ENCODE measurements around the gene TLK2.
"Not testable (repeated sequence)": the region's sequence is repeated elsewhere in the genome, so short reads cannot be mapped to it uniquely, and the experiment has no call there.

TLK2 gene

DNA sequence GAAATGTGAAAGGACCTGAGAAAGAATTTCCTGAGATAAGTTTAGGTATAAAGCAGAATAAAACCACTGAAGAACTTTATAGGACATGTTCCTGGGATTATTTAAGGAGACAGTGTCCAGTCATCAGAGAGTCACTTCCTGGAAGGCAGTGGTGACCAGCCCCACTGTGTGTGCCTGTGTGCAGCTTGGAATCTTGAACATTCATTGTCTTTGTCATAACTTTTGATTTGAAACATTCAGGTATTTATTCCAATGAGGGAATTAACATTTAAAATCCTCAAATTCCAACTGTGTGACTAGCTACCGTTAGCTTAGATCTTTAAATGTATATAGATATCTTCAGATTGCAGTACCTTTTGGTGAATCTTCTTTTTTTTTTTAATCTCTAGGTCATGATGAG, 87.2 kb downstream of the TLK2 start:
- DNase-seq: no peak

DNA sequence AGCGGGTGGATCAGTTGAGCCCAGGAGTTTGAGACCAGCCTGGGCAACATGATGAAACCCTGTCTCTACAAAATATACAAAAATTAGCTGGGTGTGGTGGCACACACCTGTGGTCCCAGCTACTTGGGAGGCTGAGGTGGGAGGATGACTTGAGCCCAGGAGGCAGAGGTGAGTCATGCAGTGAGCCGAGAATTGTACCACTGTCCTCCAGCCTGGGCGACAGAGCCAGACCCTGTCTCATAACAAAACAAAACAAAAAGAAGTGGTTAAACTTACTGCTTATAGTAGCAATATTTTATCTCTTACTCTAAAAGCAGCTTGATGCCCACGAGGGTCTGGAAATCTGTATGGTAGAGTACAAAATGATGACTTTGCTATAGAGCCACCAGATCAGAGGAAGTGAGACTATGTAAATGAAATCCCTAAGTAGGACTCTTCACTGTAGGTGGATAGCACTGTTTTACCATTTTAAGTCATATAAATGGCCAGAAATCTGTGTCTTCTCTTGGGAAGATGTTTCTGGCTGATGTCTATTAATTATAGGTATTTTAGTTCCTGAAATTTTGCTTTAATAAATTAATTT, 88.5 kb downstream of the TLK2 start:
- DNase-seq: no peak

DNA sequence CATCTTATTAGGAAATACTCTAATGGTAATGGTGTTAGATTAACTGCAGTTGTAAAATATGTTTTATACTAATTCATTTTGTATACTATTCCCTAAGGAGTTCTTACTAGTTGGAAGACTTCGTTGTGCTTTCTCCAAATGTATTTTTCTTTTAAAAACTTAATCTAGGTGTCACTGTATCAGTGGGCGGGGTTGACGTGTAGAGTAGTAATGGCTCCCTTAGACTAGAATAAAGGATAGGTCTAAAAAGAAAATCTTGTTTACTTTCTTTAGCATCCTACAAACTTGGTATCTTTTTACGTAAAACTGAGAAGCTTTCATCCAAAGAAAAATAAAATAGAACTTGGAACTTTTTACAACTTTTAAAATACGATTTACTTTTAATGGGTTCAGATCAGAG, 93.9 kb downstream of the TLK2 start:
- no peak for DNase-seq

DNA sequence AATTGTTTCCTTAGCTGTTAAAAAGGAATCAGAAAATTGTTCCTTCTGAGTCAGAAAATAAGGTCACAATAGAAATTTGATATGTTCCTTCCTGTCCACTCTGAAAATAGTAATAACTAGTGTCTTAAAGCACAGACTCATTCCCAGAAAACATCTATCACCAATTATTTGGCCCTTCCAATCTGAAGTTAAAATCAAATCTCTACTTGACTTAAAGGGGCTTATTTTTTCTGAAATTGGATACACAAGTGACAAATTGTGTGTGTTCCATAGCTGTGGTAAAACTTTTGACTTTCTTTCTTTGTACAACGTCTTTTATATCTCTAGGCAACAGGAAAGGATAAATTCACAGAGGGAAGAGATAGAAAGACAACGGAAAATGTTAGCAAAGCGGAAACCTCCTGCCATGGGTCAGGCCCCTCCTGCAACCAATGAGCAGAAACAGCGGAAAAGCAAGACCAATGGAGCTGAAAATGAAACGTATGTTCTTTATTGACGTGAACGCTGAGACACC, 94.3 kb downstream of the TLK2 start:
- DNase-seq: no peak

DNA sequence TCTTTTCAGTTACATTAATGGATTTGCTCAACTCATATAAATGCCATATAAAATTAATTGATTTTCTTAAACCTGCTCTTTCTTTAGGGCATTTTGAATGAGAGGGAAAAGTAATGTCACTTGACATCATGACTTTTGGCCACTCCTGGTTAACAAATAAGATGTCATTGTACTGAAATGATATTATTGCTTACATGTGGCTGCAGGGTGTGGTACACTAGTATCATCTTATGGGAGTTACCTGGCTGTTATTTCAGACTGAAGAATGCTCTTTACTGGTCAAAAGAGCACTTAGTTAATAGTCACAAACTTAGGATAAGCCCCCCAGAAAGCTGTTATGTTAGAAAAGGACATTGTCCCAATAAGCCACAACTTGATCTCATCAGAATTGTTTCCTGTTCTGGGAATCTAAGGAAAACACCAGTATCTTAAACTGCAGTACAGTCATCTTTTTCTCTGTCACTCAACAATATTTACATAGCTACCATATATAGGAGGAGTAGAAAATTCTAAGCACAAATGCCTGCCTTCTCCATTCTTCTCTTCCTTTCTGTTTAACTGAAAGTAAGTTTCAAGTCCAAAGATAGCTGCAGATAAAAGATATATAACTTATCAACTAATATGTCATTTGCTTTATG, 95.0 kb downstream of the TLK2 start:
- DNase-seq: no peak

DNA sequence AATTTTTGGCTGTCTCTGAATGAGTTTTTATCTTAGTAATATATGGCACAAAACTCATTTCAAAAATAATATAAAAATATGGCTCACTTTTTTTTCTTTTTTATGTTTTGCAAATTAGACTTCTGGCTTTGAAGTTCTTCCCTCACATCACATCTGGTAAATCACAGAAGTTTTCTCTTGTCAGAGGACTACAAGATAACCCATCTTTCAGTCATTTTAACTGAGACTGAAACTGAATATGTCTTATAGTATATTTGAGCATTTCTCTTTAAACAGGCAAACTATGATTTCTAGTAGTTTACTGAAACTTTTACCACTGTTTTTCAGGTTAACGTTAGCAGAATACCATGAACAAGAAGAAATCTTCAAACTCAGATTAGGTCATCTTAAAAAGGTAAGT, 97.8 kb downstream of the TLK2 start:
- no peak for DNase-seq

DNA sequence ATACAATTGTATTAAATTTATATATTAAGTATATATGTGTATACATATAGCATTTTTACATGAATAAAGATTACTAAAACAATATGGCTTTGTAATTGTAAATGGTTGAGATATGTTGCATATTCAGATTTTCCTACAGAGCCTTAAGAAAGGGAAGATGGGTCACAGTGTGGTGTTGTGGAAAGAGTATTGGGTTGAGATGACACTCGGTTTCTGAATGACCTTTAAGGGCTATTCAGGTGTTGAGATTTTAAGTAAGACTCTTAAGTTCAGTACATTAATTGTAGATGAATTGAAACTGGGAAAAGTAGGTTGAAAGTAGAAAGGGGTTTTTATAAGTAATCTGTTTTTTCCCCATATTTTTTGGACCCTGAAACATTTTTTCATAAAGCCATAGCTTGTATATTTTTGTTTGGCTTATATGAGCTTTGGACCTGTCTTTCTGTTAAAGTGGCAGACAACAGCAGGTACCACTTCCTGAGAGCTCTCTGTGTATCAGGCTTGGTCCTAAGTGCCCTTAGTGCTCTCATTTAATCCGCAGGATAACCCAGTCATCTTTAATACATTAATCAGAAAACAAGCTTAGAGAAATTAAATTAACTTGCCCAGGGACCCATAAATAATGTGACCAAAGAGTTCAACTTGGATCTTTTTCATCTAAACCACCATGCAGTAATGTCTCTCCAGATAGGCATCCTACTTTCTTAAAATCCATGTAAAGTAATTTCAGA, 100.3 kb downstream of the TLK2 start:
- DNase-seq: no peak

DNA sequence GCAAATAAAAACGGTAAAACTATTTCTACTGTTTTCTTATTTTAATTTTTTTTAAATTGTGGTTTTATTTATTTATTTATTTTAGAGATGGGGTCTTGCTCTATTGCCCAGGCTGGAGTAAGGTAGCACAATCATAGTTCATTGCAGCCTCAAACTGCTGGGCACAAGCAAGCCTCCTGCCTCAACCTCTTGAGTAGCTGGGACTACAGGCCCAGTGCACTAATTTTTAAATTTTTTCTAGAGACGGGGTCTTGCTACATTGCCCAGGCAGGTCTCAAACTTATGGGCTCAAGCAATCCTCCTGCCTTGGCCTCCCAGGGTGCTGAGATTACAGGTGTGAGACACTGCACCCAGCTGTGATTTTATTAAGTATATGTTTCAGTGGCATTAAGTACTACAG, 102.3 kb downstream of the TLK2 start:
- no peak for DNase-seq

DNA sequence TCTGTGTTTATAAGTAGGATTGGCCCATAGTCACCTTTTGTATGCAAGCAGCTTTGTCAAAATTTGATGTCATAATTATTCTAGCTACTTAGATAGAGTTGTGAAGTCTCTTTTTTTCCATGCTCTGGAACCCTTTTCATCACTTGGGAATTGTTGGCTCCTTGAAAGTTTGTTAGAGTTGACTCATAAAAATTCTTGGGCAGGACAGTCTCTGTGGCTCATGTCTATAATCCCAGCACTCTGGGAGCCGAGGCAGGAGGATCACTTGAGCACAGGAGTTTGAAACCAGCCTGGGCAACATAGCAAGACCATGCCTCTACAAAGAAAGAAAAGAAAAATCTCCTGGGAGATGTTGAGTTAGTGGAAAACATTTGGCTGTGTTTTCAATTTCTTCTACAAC, 103.1 kb downstream of the TLK2 start:
- DNase-seq: no peak

DNA sequence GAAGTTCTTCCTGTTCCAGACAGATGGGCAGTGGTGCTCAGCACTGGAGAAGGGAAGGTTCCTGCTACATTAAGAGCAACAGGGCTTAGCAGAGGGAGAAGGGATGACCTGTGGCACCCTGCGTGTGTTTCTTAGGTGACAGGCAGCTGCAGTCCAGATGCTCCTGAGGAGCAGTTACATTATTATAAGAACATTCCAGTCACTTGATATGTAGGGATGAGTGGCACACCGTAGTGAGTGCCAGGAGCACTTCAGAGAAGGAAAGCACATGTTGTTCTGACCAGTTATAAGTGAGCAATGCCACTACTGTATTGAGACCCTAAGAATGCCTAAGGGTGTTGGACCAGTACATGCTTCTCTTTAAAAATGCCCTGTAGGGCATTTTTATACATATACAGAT, 108.9 kb downstream of the TLK2 start:
- DNase-seq: no peak

DNA sequence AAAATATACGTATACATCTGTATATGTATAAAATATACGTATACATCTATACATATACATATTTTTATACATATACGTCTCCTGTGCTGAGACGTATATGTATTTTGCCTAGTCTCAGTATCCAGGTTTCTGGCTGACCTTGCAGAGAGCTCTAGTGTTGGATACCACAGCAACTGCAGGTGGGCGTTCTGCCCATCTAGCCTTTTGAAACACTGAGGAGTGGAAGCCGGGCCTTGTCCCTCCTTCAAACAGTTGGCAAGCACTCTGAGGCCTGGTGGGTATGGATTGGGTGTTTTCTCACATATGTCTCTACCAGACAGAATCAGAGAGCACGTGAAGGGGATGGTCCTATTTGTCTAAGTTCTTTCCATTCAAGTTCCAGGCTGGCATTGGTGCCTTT, 109.5 kb downstream of the TLK2 start:
- no peak for DNase-seq

DNA sequence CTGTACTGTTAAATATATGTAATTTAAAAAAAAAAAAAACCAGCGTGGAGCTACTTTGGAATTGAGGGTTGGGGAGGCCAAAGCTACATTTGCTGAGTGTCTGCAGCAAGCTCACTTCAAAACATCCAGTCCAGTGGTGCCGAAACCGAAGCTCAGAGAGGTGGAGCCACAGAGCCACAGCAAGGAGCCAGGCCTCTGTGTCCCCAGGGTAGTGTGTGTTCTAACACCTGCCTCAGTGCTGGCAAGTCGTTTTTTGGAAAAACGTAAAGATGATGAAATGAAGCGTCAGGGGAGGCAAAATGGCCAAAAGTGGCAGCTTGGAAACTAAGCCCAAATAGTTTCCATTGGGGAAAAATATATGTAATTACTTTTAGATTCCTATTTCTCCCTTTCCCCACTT, 112.7 kb downstream of the TLK2 start:
- DNase-seq: no peak

DNA sequence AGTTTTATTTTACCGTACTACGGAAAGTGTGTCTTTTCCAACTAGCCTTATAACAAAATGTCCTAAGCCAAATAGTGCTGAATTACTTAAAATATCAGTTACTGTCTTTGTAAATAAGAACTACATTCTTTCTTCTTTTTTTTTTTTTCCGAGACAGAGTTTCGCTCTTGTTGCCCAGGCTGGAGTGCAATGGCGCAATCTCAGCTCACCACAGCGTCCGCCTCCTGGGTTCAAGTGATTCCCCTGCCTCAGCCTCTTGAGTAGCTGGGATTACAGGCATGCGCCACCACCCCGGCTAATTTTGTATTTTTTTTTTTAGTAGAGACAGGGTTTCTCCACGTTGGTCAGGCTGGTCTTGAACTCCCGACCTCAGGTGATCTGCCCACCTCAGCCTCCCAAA, 113.2 kb downstream of the TLK2 start:
- not testable (repeated sequence) for DNase-seq

DNA sequence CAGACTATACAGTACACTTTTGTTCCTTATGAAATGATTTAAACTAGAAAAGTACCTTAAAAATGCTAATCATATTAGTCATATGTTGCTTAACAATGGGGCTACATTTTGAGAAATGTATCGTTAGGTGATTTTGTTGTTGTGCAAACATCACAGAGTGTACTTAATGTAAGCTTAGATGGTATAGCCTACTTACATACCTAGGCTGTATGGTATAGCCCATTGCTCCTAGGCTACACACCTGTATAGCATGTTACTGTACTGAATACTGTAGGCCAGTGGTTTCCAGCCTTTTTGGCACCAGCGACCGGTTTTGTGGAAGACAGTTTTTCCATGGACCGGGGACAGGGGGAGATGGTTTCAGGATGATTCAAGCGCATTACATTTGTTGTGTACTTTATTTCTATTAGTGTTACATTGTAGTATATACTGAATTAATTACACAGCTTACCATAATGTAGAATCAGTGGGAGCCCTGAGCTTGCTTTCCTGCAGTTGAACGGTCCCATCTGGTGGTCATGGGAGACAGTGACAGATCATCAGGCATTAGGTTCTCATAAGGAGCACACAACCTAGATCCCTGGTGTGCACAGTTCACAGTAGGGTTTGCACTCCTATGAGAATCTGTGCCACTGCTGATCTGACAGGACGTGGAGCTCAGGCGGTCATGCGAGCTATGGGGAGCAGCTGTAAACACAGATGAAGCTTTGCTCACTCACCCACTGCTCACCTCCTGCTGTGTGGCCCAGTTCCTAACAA, 113.9 kb downstream of the TLK2 start:
- DNase-seq: no peak

DNA sequence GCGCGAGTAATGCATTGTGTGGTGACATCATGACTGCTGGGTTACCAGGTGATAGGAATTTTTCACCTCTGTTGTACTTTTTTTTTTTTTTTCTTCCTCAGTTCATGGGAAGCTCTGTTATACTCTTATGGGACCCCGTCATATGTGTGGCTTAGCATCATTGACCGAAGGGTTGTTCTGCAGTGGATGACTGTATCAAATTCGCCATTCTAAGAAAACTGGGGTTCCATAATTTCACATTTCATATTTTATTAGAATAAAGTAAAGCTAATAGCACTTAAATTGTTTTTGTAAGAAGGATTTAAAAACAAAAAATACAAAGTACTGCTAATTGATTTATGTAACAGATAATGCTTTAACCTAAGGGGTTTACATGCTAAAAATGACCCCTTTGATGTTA, 116.9 kb downstream of the TLK2 start:
- no peak for DNase-seq

DNA sequence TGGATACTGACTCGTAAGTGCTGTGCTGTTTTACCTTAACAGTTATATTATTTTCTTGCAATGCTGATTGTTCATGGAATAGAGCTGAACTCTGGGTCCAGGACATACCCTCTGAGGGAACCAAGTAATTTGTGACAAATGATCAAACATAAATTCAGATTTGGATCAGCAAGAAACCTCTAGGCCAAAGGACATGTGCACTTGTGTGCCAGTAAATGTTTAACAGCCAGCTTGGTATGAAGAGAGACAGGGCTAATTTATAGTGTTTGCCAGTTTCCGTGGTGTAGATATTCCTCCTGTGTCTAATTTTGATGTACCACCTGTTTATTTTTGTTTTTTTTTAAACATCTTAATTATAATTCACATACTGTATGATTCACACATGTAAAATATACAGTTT, 118.0 kb downstream of the TLK2 start:
- no peak for DNase-seq

DNA sequence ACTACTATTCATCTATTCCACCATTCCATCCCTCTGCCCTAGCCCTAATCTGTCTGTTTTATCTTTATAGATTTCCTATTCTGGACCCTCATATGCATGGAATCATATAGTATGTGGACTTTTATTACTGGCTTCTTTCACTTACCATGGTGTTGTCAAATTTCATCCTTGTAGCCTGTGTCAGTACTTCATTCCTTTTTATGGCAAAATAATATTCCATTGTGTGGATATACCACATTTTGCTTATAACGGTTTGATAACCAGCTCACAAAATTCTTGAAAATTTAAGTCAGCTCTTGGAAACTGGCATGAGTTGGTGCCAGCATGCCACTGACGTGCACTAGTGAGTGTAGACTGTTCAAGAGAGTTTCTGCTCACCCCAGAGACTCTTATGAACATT, 118.5 kb downstream of the TLK2 start:
- DNase-seq: no peak

DNA sequence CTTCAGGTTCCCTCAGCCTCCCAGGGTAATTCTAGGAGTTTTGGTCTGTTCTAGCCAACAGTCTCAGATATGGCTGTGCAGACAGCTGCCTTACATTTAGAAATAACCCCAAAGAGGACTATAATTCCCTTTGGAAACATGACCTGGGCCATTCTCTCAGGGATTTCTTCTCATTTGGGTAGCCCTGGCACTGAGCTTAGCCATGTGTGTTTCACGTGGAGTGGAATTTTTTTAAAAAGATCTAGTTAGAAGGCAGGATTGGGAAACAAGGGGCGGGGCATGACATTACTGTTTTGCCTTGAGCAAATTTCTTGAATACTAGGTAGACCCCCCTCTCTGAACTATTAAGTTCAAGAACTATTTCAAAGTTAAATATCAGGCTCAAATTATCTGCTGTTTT, 119.3 kb downstream of the TLK2 start:
- DNase-seq: no peak

DNA sequence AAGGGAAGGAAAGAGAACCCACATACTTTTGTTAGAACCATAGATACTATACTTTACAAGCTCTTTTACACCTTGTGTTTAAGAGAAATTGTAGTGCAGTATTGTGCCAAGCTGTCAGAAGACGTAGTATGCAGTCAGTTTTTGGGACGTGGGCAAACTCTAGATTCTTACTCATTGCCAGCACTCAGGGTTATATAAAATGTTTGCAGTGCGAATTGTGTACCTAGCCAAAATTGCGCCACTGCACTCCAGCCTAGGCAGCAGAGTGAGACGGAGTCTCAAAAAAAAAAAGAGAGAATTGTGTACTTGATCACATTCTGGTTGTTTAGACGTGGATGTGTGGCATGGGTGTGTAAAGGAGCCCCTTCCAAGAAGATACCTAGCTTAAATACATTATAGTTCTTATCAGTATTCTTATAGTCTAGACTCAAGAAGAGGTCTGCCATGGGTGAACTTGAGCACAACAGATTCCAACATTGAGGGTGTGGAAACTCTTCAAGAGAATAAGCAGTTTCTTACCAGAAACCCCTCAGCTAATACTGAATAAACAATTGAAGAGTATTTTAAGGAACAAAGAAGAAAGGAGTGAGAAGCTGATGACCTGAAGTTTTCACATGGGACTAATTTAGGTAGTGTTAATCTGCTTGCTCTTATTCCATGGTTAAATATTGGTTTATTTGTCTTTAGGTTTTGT, 121.5 kb downstream of the TLK2 start:
- DNase-seq: no peak

DNA sequence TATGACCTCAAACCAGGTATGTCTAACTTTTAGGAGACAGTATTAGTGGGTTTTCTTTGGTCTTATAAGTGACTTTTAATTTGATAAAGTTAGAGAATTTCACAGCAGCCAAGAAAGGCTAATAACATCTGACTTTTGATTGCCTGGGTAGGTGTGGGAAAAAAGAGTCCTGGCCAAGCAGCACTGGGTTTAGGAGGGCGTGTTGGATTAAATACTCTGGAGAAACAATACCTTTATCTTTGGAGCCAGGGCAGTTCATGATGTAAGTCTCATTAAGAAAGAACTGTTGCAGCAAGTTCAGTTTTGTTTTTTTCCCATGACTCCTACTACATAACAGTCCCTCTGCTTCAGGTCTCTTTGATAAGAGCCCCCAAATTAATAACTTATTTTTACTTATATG, 122.2 kb downstream of the TLK2 start:
- no peak for DNase-seq

DNA sequence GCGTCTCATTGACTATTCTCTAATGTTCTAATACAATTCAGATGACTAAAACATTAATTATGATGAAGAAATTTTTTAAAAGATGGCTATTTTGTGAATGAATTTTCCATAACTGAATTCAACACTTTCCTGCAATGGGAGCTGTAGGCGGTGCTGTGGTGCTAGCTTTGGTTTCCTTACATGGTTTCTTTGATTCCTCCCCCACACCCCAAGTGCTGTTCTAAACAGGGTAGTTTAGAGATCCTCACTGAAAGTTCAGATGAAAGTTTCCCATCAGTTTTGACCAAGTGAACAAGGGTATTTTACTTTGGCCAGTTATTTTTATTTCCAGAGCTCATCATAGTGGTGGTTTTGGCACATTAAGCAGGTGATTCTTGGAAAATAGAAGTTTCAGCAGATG, 122.8 kb downstream of the TLK2 start:
- no peak for DNase-seq

DNA sequence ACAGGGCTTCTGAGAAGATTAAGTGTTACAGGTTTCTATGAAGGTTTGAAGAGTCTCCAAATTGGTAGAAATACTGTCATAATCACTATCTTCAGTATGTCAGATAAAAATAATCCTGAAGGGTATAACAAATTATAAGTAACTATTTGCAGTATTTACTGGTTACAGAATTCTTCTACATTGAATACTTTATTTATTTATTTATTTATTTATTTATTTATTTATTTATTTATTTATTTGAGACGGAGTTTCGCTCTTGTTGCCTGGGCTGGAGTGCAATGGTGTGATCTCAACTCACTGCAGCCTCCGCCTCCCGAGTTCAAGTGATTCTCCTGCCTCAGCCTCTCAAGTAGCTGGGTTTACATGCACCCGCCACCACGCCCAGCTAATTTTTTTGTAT, 125.2 kb downstream of the TLK2 start:
- not testable (repeated sequence) for DNase-seq

DNA sequence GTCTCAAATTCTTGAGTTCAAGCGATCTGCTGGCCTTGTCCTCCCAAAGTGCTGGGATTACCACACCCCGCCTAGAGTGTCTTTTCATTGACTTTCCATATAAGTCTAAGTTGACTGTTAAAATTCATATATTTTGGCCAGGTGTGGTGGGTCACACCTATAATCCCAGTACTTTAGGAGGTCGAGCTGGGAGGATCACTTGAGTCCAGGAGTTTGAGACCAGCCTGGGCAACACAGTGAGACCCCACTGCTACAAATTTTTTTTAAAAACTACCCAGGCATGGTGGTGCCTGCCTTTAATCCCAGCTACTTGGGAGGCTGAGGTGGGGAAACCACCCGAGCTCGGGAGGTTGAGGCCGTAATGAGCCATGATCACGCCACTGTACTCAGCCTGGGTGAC, 127.0 kb downstream of the TLK2 start:
- DNase-seq: no peak

All from NCI-H1105 treated with DMSO at 0.1 percent for 48 hours (cell line).